SK-MEL-5 (cell line): ENCODE results near the gene ZSCAN29. TPM values are rescaled to one million over a fixed set of nuclear protein-coding genes. Genes with fewer than 3 reads are reported as not detected.

Experiments used
- DNase-seq: peaks from one replicate; pipeline ENCODE4 v3.0.0-alpha.2; 2016; ENCODE audit warnings: low read depth, low spot score
- in situ Hi-C: cut with HindIII; loops from 2 replicates; pipeline ENCODE4 v1.10.0; 2016; ENCODE audit warnings: low sequenced_read_pairs, high pct_unique_total_duplicates, low pct_unique_long_range_greater_than_20kb
- total RNA-seq: library from RNA; depleted of rRNA; stranded (reverse); fragments of >200 nt; shearing (Covaris generic); gene quantifications from 2 replicates; pipeline ENCODE4 v1.2.3, GENCODE V29; 2014

Gene ZSCAN29
- total RNA-seq, 1 experiment from 2014 or later, result 21.0 TPM

DNA sequence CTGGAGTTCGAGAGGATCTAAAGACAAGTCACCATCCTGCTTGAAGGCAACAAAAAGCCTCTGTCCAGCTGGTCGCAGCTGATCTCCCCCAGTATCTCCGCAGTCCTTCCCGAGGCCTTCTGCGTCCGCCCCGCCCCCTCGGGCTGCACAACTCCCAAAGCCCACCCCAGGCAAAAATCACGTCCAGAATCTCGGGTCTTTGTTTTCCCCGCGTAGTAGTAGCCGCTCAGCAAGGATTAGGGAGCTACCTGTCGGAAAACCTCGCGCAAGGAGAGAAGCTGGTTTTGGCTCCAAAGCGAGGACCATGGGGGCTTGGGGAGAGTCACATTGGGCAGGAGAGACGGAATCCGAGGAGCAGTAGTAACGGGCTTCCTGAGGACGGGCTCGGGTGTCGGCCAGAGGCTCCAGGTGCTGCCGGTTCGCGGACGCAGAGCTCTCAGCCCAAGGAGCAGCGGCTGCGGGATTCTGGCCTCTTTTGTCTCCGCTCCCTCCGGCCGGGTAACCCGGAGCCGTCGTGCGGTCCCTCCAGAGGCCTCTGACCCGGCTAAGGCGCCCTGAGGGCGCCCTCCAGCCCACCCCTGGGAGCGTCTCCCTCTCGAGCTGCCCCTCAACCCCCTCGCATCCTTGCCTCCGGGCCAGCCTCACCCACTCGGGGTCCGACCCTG, 401 bp downstream of the ZSCAN29 start:
- in situ Hi-C loops, result no loop called here
- peak; percentile 5 for DNase-seq

- in situ Hi-C loops, result no loop called here
- DNase-seq, result no peak
Measured at GRCh38 chr15:43361313-43361903, 9.4 kb downstream of the ZSCAN29 start.

GRCh38 chr15:43360821-43361220, 10.0 kb downstream of the ZSCAN29 start:
- peak; percentile 6 for DNase-seq
- in situ Hi-C loops, result no loop called here

GRCh38 chr15:43352693-43353382, 18.0 kb downstream of the ZSCAN29 start:
- in situ Hi-C loops, result no loop called here
- DNase-seq, result no peak

DNA sequence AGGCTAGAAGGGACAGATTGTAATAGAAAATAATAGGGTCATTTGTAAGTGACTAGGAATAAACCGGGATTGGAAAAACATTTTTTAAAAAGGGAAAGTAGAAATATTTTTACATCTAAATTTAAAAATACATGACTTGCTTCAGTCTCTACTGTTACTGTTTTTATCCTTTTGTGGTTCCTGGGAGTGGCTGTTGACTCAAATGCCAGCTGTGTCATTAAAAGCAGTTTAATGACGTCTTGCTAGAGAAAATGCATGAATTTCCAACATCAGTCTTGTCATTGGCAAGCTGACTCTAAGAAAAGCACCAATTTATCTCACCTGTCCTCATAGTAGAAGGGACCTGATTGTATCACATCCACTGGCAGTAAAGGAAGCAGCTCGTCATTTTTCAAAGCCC, 23.7 kb downstream of the ZSCAN29 start:
- DNase-seq, result no peak
- in situ Hi-C loops, result no loop called here

DNA sequence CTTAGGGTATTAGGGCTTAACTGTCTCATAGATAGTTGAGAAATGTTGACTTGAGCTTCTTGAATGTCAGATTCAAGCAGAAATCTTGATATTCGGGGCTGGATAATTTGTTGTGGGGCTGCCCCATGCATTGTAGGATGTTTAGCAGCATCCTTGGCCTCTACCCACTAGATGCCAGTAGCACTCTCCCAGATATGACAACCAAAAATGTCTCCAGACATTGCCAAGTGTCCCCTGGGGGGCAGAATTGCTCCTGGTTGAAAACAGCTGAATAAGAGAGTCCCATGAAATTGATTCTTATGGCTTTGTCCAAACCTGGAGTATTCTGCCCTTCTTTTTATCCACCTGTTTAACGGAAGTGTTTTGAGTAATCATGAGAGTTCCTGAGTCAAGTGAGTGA, 24.5 kb downstream of the ZSCAN29 start:
- in situ Hi-C loops, result no loop called here
- peak; percentile 32 for DNase-seq

GRCh38 chr15:43330780-43331087, 40.1 kb downstream of the ZSCAN29 start:
- in situ Hi-C loops, result no loop called here
- DNase-seq, result no peak

DNA sequence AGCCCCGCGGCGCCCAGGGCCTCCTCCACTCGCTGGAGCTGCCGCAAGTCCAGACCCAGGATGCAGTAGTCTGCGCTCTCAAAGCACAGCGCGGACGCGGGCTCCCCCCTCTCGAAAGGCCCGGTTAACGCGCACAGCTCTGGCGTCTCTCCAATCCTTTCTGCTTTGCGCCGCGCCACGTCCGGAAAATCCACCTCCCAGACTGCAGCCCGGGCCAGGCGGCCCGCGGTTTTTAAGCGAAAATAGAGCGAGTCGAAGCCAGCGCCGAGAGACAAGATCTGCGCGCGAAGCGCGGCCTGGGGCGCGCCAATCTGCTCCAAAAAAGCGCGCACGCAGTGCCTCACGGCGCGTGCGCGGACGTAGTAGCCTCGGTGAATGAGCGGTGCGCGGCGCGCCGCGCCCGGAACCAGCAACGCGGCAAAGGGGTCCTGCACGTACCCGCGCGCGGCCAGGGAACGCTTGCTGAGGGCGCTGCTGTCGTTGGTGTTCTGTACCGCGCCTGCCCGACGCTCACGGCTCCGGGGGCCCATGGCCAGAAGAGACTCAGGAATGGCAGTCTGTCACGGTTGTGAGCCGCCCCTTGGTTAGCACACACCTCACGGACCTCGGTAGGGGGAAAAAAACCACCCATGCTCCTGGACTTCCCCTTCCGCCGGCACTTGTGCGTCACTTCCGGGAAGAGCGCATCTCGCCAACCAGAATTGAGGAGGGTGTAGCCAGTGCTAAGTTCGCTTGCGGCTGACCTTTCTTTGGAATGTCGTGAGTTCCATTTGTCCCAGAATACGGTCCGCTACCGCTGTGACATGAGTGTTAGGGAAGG, 40.7 kb downstream of the ZSCAN29 start, which contains the start of gene LCMT2:
Gene LCMT2 (minus strand): TSS at position 614 of the 820 bp plus-strand sequence. CDS start 84 bp downstream, at position 530.
- in situ Hi-C loops, result no loop called here
- peak; percentile 95 for DNase-seq

DNA sequence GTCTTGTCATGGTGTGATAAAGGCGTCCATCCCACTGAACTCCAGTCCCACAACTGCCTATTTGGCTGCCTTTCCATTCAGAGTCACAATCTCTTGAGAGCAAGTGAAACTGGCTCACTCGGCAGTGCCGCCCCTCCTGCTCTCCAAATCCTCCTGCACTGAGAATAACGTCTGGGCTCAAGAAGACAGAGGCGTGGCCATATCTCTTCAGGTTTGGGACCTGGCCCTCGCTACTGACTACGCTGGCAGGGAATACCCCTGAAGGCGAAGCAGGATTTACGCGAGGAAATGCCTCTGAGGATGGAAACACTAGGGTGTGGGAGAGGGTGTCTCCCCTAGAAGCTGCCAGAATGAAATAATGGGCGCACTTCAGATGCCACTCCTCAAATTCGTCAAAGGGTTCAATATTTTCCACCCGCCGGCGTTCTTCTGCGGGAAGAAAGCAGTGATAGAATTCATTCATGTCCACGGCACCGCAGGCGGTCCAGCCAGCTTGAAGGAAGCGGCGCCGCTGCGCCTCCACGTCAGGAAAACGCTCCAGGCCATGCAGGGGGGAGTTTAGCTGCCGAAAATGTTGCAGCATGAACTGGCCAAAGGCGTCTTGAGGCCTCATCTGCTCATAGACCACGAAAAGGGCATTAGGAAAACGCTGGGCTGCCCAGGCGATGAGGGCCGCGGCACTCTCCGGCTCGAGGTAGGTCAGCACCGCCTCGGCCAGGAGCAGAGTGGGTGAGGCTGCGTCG, 41.5 kb downstream of the ZSCAN29 start:
- peak; percentile 21 for DNase-seq
- in situ Hi-C loops, result no loop called here

- DNase-seq, result no peak
- in situ Hi-C loops, result no loop called here
Measured at GRCh38 chr15:43325039-43325684, 45.7 kb downstream of the ZSCAN29 start.

GRCh38 chr15:43318990-43319771, 51.7 kb downstream of the ZSCAN29 start:
- in situ Hi-C loops, result no loop called here
- DNase-seq, result no peak

- in situ Hi-C loops, result no loop called here
- no peak for DNase-seq
Measured at GRCh38 chr15:43317566-43318184, 53.2 kb downstream of the ZSCAN29 start.

GRCh38 chr15:43316971-43317346, 53.9 kb downstream of the ZSCAN29 start:
- in situ Hi-C loops, result no loop called here
- no peak for DNase-seq

- in situ Hi-C loops, result no loop called here
Measured at GRCh38 chr15:43316016-43316970, 54.5 kb downstream of the ZSCAN29 start.

DNA sequence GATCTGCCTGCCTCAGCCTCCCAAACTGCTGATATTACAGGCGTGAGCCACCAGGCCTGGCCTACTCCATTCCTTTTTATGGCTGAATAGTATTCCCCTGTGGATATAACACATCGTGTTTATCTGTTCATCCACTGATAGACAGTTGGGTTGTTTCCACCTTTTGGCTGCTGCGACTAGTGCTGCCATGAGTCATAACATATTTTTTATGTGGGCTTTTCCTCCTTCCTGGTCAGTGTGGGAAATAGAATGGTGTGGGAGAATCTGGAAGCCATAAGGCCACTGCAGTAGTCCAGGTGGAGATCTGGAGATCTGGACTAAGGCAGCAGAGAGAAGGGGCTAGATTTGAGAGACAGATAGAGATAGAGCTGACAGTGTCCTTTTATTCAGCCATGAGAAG, 56.7 kb downstream of the ZSCAN29 start:
- no peak for DNase-seq

More at GRCh38 chr15:43316016-43316970, 54.5 kb downstream of the ZSCAN29 start:
- DNase-seq, result no peak

More for the DNA sequence above, 56.7 kb downstream of the ZSCAN29 start:
- in situ Hi-C loops, result no loop called here
